Fibroblast of skin of left biceps (primary cell): Measurements from ENCODE around the gene CSF2RB.

ENCODE experiments used
- DNase-seq, 2 experiments: peaks; one replicate each; pipeline ENCODE4 v3.0.0-alpha.2; 2013; ENCODE audit warnings: low read depth in 2 of 2

CSF2RB gene

DNA sequence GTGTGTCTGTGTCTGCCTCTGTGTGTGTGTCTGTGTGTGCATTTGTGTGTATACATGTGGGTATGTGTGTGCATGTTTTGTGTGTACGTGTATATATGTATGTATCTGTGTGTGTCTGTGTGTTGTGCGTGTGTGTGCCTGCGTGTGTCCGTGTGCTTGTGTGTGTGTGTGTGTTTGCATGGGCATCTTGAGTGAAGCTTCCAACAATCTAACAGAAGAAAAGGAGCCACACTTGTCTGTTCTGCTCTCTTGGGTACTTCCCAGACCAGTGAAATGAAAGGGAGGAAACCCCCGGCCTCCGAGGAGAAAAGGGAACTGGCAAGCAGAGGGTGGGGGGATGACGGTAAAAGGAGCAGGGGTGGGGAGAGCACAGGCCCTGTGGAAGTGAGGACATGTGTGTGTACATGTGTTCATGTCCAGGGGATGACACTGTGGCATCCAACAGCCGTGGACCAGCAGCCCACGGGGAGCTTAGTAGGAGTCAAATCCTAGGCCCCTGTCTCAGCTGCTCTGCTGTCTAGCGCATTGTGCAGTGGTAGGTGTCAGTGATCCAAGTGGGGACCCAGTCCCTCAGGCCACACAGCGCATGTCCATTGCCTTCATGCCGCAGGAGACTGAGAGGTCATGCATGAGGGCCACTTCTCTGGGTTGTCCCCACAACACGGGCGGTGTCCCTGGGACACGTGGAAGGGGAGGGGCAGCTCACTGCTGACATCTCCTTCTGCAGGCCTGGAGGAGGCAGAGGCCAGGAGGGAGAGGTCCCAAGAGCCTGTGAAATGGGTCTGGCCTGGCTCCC, 8.1 kb downstream of the CSF2RB start:
- no peak for DNase-seq

DNA sequence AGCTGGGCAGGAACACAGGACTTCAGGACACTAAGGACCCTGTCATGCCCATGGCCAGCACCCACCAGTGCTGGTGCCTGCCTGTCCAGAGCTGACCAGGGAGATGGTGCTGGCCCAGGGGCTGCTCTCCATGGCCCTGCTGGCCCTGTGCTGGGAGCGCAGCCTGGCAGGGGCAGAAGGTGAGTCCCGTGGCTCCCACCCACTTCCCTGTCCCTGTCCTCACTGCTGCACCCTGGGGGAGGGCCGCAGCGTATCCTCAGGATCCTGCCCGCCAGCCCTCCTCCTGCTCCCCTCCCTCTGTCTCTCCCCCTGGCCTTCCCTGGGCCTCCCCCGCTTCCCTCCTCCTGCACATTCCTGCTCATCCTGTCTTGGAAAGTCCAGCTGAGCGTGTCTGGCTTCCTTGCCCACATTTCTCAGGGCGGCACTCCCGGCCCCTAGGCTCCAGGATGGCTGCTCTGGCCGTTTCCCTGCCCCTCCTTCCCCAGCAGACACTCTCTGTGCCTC, 8.7 kb downstream of the CSF2RB start:
- DNase-seq: no peak

DNA sequence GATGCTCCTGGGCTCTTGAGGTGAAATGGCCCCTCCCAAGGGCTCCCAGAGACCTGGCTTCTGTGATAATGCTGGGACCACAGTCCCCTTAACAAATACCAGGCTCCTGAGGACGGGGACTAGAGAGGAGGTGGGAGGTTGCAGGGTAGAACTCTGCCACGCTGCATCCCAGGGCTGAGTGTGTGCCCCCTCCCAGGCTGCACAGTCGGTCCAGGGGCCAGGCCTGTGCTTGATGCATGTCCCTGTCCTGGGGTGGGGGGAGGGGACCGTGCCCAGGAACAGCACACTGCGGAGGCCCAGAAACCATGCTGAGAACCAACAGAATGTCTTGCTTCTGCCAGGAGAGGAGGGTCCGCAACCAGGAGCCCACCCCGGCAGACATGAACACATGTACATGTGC, 9.3 kb downstream of the CSF2RB start:
- DNase-seq: no peak

DNA sequence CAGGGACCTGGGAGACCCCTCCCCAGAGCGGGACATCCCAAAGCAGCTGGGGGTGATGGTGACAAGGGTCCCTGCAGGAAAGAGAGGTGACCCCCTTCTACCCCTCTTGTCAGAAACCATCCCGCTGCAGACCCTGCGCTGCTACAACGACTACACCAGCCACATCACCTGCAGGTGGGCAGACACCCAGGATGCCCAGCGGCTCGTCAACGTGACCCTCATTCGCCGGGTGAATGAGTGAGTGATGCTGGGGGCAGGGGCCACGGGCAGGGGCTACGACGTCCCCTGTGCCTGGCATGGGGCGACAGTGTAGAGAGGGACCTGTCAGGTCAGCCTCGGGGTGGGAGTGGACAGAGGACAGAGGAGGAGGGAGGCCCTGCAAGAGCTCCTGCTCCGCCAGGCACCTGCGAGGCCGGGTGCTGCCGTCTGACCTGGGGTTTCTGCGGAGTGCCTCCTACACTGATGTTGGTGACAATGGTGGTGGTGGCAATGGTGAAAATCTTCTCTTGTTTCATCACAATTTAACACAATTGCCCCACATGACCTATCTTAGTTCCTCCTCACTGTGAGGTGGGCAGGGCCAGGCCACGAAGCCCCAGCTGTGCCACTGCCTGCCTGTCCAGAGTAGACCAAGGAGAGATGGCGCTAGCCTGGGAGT, 9.8 kb downstream of the CSF2RB start:
- no peak for DNase-seq

DNA sequence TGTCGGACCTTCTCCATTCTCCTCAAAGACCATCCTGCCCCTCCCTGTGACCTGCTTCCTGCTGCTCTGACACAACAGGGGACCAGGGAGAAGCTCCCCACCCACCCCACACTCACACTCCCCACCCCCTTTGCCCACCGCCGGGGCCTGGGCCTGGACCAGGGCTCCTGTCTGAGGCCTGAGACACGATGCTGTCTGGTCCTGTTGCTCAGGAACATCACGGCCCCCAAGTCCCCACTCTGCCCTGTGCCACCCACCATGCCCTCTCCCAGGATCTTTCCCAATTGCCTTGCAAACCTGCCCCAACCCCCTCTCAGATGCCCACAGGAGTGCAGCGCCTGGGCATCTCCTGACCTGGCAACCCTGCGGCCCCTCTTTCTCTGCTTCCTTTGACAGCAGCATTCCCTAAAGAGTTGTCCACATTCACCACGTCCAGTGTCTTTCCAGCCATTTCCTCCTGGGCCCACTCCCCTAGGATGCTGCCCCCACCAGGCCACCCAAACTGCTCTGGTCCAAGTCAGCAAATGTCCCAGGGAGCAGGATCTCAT, 10.8 kb downstream of the CSF2RB start:
- no peak for DNase-seq

DNA sequence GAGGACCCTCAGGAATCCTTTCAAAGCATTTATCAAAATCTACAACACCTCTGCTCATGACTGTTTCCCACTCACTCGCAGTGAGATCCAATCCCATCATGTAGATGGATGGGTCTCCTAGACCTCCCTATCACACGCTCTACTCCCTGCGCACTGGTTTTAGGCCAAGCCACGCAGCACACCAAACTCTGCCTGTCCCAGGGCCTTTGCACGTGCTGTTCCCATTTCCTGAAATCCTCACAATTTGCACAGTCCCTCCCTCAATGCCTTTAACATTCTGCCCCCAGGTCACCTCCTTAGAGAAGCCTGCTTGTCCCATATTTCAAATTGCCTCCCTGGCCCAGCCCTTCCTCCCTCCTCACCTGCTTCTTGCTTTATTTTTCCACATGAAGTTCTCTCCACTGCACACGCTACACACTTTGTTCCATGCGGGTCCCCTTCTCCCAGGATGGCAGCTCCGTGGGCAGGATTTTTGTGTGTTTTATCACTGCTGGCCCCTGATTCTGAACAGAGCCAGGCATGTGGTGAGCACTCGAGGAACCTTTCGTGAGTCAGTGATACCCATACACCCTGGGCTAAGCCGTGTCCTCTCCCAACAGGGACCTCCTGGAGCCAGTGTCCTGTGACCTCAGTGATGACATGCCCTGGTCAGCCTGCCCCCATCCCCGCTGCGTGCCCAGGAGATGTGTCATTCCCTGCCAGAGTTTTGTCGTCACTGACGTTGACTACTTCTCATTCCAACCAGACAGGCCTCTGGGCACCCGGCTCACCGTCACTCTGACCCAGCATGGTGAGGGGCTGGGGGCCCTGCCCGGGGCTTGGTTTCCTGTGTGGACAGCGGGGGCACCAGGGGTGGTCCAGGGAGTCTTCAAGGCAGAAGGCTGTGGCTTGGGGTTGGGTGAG, 12.2 kb downstream of the CSF2RB start:
- DNase-seq: no peak

DNA sequence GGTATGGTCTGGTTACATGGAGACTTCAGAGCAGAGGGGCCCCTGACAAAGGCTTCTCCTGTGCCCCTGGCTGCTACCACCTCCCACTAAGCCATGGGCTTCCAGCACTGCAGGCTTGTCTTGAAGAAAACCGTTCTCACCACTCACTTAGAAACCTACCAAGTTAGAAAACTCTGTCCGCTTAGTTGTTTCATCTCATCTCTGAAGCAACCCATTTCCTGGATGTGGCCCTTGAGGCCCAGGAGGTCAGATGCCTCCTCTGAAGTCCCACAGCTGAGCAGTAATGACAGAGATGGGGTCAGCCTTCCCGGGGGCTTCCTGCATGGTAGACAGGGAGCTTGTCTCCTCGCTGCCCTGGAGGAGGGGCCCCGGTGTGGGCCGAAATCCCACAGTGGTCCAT, 12.9 kb downstream of the CSF2RB start:
- DNase-seq: no peak

DNA sequence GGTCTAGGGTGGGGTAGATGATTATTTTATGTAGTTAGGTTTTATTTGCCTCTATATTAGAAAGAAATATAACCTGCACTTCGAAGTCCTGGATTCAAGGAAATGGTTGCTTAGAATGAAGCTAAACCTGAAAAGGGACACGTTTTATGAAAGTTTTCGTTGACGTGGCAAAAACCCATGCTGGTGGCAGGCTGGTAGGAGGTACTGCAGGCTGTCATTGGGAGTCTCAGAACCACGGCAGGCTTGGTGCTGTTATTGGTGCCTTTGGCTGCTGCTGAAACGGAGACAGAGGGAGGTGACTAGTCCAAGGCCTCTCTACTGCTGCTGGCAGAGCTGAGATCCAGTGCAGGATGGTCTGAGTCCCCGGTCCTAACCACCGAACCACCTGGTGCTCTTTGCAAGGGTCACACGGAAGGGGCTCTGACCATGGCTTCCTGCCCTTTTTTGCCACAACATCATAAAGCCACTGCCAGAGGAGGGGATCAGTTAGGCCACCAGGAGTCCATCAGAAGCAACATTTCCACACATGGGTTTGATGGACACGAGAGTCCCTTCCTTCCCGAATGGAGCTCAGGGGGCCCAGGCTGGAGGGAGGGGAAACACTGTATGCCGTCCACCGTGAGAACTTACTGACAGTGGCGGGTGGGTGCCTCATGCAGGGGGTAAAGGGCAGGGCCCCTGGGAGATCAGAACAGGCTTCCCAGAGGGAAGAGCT, 13.4 kb downstream of the CSF2RB start:
- no peak for DNase-seq

DNA sequence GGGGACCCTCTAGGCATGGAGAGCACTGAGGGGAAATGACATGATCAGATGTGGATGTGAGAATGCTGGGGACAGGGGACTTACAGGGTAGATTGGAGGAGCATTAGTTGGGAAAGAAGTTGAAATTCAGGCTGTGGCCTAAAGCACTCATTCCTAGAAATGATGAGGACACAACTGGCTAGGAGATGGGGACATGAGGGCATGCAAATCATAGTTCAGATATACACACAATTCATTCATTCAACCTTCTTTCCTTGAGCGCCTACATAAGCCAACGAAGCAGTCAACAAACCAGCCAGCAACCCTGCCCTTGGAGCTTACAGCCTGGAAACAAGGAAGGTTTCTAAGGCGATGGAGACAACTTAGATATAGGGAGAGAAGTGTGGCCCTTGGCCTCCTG, 14.2 kb downstream of the CSF2RB start:
- DNase-seq: no peak

DNA sequence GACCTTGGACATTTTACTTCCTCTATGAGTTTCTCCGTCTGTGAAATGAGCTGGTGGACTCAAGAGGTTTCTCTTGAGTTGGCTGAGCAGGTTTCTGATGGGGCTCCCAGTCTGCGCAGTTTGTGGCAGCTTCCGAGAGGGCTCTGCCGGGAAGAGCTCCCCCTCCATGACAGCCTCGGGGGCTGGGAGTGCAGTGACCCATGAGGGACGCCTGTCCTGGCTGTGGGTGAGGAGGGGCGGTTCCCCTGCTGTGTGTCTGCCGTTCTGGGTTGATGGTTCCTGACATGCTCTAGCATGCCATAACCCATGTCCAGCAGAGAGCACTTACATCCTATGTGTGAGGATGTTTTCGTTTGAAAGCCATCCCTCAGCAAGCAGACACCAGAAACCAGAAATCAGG, 14.8 kb downstream of the CSF2RB start:
- no peak for DNase-seq

DNA sequence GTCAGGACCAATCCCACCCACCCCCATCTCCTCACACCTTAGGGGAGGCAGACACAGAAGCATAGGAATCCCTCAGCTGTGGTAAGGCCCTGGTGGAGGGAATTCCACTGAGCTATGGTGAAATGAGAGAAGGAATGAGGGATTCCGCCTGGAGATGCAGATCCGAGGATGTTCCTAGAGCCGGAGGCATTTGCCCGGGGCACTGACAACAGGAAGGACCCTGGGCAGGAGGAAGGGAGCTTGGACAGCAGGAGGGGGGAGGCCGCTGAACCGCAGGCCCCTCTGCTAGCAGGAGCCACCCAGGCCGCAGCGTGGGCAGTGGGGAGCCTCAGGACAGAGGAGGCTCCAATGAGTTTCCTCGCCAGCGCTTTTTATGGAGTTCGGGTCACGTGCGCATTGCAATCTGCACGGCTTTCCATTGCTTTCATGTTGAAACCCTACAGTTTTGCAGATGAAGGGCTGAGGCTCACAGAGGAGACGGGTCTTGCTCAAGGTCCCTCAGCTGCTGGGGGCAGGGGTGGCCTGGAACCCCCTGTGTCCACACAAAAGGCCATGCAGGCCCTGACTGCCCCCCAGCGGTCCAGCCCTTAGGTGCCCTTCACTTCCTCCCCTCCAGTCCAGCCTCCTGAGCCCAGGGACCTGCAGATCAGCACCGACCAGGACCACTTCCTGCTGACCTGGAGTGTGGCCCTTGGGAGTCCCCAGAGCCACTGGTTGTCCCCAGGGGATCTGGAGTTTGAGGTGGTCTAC, 15.5 kb downstream of the CSF2RB start:
- DNase-seq: no peak

DNA sequence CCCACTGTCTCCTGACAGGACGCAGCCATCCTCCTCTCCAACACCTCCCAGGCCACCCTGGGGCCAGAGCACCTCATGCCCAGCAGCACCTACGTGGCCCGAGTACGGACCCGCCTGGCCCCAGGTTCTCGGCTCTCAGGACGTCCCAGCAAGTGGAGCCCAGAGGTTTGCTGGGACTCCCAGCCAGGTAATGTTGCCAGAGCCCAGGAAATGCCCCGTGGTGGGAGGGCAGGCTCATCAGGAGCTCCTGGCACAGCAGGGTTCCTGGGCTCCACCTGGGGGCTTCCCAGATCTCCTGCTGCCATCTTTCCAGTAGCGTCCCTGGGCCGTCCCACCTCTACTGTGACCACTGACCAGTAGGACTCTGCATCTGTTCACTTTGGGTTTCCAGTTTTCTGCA, 16.2 kb downstream of the CSF2RB start:
- DNase-seq: no peak

DNA sequence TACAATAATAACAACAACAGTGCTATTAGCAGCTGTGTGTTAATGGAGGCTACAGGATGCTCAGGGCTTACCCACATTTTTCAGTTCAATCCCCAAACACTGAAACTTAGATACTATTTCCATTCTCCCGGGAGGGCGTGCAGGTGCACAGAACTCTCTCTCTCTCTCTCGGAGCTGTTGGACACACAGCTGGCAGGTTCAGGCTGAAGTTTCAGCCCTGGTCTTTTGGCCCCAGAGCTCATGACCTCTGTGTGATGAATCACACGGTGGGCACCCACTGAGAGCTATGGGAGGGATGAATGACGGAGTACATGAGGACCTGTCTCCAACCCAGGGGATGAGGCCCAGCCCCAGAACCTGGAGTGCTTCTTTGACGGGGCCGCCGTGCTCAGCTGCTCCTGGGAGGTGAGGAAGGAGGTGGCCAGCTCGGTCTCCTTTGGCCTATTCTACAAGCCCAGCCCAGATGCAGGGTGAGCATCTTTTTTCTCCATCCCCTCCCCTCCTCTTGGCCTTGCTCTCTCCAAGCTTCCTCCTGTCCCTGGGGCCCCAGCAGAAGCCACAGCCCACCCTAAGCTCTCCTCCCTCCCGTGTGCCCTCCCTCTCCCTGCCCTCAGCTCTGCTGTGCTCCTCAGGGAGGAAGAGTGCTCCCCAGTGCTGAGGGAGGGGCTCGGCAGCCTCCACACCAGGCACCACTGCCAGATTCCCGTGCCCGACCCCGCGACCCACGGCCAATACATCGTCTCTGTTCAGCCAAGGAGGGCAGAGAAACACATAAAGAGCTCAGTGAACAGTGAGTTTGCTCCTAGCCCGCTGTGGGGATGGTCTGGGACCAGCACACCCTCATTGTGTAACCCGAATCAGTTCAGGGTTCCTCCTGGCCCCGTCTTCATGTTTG, 16.9 kb downstream of the CSF2RB start:
- no peak for DNase-seq

DNA sequence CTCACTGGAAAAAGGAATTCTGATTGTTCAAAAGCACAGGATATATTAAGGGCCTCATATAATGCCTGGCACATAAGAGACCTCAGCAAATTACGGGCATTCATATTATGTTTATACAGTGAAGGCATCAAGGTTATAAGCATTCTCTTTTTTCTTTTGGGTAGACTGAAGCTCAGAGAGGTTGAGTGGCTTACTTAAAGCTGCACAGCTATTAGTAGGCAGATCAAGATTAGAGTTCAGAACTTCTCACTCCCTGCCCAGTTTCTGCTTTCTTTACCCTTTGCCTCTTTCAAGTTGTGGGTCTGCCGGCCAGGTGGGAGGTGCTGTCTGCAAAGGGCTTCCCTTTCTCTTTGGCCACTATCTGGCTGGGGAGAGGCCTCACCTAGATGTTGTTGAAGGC, 18.0 kb downstream of the CSF2RB start:
- DNase-seq: no peak

DNA sequence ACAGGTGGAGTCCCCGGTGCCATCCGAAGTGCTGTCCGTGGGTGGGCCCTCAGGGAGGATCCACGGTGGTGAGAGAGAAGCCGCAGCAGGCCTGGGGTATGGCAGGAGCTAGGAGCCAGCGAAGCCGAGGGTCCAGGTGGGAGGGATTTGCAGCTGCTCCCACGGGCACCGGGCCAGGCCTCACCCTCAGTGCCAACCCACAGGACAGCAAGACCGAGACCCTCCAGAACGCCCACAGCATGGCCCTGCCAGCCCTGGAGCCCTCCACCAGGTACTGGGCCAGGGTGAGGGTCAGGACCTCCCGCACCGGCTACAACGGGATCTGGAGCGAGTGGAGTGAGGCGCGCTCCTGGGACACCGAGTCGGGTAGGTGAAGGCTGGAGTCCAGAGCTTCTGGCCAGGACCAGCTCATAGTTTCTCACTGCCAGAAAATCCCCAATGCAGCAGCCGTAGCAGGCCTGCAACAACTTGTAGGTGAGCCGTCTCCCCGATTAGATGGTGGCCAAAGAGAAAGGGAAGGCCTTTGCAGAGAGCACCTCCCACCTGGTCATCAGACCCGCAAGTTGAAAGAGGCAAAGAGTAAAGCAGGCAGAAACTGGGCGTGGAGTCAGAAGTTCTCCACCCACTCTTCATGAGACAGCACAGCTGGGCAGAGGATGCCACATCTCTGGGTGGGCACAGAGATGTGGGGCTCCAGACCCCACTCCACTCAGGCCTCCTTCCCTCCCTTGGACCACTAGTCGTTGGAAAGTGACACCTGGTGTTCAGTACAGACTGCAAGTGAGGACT, 20.4 kb downstream of the CSF2RB start:
- DNase-seq: no peak

DNA sequence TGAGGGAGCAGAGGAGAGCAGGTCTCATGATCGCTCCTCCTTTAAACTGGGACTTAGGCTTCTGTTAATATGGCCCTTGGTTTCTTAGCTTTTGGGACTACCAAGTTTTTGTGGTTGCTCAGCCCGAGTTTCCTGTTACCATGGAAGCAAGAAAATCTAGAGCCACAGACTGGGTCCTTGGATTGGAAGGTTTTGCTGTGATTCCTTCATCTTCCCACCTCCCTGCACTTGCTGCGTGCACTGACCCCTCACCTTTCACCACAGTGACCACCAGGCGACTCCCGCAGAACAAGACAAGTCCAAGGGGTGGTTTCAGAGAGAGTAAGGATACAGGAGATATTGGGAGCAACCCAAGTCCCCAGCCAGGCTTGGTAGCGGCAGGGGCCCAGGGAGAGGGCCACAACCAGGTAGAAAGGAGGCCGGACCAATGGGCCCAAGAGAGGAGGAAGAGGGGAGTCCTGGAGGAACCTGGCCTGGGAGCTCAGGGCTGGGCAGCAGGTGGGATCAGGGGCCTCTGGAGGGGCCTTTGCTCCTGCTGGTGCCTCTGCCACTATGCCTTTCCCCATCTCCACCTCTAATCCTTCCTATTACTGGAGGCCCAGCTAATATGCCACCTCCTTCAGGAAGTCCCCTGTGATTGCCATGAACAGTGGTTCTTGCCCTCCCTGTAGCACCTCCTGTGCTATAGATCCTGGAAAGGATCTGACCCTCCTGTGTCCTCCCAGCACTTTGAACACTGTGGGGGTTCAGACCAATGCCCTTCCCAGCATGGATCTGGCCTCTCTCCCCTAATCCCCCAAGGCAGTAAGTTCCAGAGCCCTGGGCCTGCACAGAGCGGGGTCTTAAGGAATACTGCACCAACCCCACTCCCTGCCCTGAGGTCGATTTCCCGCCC, 21.2 kb downstream of the CSF2RB start:
- DNase-seq: no peak

DNA sequence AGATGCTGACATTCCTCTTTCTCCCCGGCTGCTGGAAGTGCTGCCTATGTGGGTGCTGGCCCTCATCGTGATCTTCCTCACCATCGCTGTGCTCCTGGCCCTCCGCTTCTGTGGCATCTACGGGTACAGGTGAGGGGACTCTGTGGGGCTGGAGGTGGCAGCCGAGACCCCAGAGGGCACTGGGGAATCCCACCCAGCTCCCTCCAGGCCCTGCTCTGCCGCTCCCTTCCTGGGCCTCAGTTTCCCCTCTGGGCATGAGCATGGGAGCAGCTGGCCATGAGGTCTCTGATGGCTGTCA, 21.8 kb downstream of the CSF2RB start:
- DNase-seq: no peak

DNA sequence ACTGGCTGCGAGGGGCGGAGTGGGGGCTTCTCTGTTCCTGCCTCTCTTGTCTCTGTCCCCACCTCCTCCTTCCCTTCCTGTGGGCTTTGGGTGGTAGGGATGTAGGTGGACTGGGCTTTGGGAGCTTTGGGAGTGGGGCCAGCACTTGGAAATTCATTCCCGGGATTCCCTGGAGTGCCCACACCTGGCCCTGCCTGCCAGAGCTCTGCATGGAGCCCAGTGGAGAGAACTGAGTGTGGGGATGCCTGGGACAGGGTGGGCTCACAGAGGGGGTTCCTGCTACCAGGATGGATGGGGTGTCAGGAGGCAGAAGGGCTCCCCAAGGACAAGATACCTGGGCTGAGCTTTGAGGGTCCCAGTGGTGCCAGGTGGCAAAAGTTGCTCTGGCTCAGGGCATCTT, 22.3 kb downstream of the CSF2RB start:
- no peak for DNase-seq
